KOPT-K1 (cell line): Measurements from ENCODE around the gene LAMA2.

Experiments
- H3K27ac ChIP-seq: fragments of 200-600 bp; sonication (generic); 2 replicates; pipeline ENCODE4 v1.5.1; 2016; ENCODE audit warnings: antibody characterized with exemption, mild to moderate bottlenecking, low read depth, low read length; ENCODE audit not compliant: poor library complexity, severe bottlenecking
- H3K36me3 ChIP-seq: fragments of 200-600 bp; sonication (generic); 2 replicates; pipeline ENCODE4 v1.5.1; 2017; ENCODE audit warnings: antibody characterized with exemption, mild to moderate bottlenecking, low read length, moderate library complexity; ENCODE audit not compliant: insufficient read depth
- H3K9me3 ChIP-seq: fragments of 200-600 bp; sonication (generic); 2 replicates; pipeline ENCODE4 v1.5.1; 2017; ENCODE audit warnings: antibody characterized with exemption, low read length, mild to moderate bottlenecking; ENCODE audit not compliant: insufficient read depth, poor library complexity, severe bottlenecking

The LAMA2 gene

DNA sequence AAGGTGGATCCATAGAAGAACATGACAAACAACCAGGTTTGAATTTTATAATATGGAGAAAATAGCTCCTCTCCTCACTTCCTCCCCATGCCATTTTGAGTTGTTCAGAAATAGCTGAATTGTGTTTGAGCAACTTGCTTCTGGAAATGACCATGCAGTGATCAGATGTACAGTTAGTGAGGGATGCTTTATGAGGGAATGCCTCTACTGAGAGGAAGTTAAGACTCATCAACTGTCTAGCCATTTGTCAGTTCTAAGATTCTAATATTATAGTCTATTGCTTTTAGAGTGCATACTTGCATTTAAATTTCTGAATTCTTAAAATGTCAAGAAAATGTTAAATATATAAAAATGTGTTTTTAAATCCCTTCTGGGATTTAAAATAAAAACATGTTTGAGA lies 3.8 kb downstream of the LAMA2 start:
- H3K9me3 ChIP-seq, result no peaks in the 10 kb centered on the region
- H3K27ac ChIP-seq, result no peak overlapping the region
- no peaks in the 10 kb centered on the region for H3K36me3 ChIP-seq

DNA sequence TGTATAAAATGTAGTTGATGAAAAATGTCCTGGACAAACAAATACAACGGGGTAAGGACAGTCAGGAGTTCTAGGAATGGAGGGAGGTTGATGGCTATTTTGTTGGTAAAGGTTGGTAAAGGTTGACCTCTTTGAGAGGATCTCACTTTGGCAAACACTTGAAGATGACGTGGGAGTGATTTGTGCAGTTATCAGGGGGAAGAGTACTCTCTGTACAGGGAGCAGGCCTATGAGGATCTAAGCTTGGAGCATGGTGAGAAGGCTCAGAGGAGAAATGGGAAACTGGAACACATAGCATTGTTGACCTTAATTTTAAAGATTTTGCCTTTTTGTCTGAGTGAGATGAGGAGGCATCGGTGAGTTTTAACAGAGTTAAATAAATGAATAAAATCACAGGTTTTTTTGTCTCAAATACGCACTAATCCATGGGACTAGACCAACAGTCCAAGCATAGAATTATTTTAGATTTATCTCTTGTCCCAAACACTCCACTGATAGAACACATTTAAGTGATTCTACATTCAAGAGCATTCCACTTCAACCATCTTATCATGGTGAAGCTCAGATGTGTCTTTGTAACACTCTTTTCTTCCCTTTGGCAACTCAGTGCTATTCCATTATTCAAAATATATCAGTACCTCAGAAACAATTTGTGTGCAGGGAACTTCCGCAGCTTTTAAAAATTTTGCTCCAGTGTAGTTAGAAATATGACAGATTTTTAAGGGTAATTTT lies 5.7 kb downstream of the LAMA2 start:
- no peaks in the 10 kb centered on the region for H3K36me3 ChIP-seq
- H3K9me3 ChIP-seq, result no peaks in the 10 kb centered on the region

GRCh38 chr6:128889870-128890269 lies 6.9 kb downstream of the LAMA2 start:
- H3K36me3 ChIP-seq, result no peaks in the 10 kb centered on the region
- no peaks in the 10 kb centered on the region for H3K9me3 ChIP-seq

More for the DNA sequence above, 5.7 kb downstream of the LAMA2 start:
- no peak overlapping the region for H3K27ac ChIP-seq

GRCh38 chr6:128892079-128892478 lies 9.1 kb downstream of the LAMA2 start:
- H3K36me3 ChIP-seq, result no peaks in the 10 kb centered on the region
- H3K9me3 ChIP-seq, result no peaks in the 10 kb centered on the region
- no peak overlapping the region for H3K27ac ChIP-seq

More at GRCh38 chr6:128889870-128890269, 6.9 kb downstream of the LAMA2 start:
- H3K27ac ChIP-seq, result no peak overlapping the region

GRCh38 chr6:128899341-128900050 lies 16.6 kb downstream of the LAMA2 start:
- H3K9me3 ChIP-seq, result no peaks in the 10 kb centered on the region
- H3K36me3 ChIP-seq, result no peaks in the 10 kb centered on the region
- H3K27ac ChIP-seq, result no peak overlapping the region

DNA sequence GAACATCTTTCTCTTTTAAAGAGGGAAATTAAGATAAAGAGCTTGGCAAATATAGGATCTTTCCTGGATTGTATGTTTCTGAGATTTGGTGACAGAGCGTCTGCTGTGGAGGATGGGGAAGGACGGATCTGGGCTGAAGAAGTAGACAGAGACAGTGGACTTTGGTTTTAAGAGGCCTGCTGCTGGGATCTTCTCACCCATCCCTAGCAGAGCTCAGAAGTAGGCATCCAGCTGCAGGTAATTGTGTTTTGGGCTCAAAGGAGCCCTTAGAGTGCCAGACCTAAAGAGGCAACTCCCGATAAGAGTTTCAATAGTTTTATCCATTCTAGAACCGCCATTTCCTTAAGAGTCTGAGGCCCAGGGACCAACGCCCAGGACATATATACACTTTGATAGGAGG lies 20.8 kb downstream of the LAMA2 start:
- H3K9me3 ChIP-seq, result no peaks in the 10 kb centered on the region
- no peaks in the 10 kb centered on the region for H3K36me3 ChIP-seq
- H3K27ac ChIP-seq, result no peak overlapping the region

DNA sequence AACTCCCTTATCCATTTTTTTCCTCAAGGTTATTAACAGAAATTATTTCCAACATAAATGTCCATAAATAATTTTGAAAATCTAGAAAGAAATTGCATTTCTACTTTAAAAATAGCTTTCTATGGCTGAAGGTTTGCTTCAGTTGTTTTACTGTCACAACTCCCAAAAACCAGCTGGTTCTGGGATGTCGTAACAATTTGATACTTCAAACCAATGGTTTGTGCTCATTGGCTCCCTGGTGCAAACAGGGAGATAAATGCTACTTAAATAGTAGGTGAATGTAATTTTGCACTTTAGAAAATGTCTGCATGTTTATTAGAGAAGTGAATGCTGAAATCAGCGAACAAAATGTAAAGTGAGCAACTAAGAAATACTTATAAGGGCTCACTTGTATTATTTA lies 31.1 kb downstream of the LAMA2 start:
- Histone ChIP-seq H3K27ac (no peak overlapping the region), H3K36me3 (no peaks in the 10 kb centered on the region), H3K9me3 (no peaks in the 10 kb centered on the region)

DNA sequence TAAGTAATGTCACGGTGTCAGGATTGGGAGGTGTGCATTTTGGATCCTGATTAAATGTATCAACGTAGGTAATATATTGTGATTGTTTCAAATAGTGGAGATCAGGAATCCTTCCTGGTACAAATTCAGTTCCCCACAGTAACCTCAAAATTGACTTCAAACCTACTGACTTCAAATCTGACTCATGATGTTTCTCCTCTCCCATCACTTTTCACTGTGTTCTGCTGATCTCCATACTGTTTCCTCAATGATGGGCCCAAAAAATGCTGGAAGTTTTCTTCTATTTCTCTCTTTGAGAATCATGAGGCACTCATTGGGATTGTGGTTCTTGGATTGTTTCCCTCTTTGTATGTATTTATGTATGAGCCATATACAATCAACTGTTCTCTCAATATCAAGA lies 35.9 kb downstream of the LAMA2 start:
- H3K27ac ChIP-seq, result no peak overlapping the region

DNA sequence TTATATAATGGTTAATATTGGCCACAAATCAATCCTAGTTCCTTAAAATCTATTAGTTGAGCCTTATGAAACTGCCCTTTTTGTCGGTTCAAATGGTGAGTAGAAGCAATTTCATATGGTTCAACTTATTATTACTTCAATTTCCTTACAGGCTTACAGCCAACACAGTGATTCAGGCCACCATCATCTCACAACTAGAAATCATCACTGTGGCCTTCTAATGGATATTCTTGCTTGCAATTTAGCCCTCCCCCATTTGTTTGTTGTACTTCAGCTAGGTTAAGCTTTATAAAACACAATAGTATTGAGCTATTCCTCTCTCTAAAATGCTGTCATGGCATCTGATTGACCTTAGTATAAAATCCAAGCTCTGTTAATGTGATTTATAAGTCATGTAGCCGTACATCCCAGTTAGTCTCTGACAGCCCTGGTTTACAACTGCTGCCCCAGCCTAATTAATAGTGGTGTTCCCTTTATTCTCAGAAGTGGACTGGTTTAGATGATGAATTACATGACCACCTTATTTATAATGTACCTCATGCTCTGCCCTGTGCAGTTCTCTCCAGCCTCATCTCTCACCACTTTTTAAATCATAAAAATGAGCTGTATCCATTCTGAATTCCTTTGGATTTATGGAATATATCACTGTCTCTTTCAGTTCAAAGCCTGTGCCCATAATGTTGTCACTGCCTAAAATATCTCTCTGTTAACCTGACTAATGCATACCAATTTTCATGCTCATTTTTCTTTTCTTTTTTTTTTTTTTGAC lies 36.7 kb downstream of the LAMA2 start:
- Histone ChIP-seq H3K9me3 (no peaks in the 10 kb centered on the region), H3K36me3 (no peaks in the 10 kb centered on the region), H3K27ac (no peak overlapping the region)

More for the DNA sequence above, 35.9 kb downstream of the LAMA2 start:
- H3K36me3 ChIP-seq, result no peaks in the 10 kb centered on the region
- no peaks in the 10 kb centered on the region for H3K9me3 ChIP-seq

DNA sequence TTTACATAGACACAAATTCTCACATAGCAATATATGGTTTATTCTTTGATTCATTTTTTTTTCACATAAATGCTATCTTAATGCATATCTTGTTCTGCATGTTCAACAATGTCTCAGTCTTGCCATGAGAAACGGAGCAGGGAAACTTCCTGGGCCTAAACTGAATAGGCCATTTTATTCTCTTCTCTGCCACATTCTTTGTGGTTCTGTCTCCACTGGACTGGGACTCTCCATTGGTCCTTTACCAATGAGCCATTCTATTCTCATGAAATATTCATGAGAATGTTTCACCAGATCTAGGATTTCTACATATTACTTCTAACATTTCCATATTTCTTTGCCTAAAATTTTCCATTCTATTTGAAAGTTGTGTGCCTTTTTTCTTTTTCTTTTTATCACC lies 42.8 kb downstream of the LAMA2 start:
- no peaks in the 10 kb centered on the region for H3K9me3 ChIP-seq
- no peak overlapping the region for H3K27ac ChIP-seq

DNA sequence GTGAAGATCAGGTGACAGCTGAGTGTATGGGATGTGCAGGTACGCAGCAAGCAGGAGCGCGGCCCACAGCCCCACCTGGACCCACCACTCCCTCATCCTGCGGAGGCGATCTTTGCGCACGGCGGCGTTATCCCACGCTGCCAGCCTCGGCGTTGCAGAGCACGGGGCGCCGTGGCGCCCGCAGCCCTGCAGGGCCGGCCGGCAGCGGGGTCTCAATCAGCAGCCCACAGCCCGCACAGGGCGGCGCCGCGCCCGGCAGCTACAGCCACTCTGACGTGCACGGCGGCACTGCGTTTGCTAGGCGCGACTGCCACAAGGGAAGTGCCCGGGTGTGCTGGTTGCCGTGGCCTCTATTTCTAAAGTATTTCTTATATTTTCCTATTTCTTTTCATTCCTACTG lies 46.9 kb downstream of the LAMA2 start:
- H3K36me3 ChIP-seq, result no peaks in the 10 kb centered on the region
- no peaks in the 10 kb centered on the region for H3K9me3 ChIP-seq
- H3K27ac ChIP-seq, result no peak overlapping the region

More for the DNA sequence above, 42.8 kb downstream of the LAMA2 start:
- H3K36me3 ChIP-seq, result no peaks in the 10 kb centered on the region

DNA sequence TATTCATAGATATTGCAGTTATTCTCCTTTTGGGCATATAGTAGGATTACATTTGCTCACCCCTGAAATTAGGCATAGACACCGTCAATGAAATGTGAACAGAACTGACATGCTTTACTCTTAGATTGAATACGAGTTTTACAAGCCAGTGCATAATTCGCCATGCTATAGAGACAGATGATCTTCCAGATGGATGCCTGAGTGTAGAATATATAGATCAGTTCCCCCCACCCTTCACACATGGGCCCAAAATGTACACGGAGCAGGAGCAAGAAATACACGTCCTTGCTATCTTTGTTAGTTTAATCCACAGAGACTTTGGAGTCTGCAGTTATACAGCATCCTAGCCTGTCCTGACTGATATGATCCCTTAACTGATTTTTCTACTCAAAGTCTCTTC lies 47.4 kb downstream of the LAMA2 start:
- H3K9me3 ChIP-seq, result no peaks in the 10 kb centered on the region
- H3K27ac ChIP-seq, result no peak overlapping the region
- H3K36me3 ChIP-seq, result no peaks in the 10 kb centered on the region

DNA sequence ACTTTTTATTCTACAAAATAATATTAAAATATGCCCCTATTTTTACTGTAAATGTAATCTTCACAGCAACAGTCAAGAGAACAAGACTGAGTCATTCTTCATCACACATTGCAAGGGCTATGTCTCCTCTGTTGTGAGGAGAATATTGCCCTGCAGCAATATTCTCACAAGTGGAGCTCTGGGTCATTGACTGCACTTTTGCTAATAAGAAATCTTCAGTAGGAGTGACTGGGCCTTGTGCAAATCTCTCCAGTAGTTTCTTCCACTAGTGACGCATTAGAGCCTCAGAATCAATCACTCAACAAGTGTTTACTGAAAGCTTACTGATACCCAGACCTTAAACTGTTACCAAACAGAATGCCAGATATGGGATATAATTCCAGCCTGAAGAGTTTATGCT lies 49.1 kb downstream of the LAMA2 start:
- Histone ChIP-seq H3K27ac (no peak overlapping the region), H3K36me3 (no peaks in the 10 kb centered on the region), H3K9me3 (no peaks in the 10 kb centered on the region)

DNA sequence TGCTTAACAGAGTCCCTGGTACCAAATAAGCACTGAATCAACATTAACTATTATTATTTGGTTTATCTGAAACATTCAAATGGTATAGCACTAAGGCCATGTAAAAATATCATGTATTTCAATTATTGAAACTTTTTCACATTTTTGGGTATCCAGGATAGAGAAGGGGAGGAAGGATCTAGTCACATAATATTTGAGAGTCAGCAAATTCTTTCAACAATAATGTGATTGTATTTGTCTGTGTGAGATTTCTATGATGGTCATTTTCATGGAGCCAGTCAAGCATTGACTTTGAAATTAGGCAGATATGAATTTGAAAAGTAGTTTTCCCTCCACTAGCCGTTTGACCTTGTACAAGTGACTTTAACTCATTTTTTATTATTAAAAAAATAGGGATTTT lies 67.9 kb downstream of the LAMA2 start:
- Histone ChIP-seq H3K9me3 (no peaks in the 10 kb centered on the region), H3K36me3 (no peaks in the 10 kb centered on the region), H3K27ac (no peak overlapping the region)

GRCh38 chr6:128952902-128953301 lies 70.0 kb downstream of the LAMA2 start:
- H3K27ac ChIP-seq, result no peak overlapping the region
- no peaks in the 10 kb centered on the region for H3K9me3 ChIP-seq
- no peaks in the 10 kb centered on the region for H3K36me3 ChIP-seq
